ENCODE measurements around the gene VRK1. TPM values are rescaled to one million over a fixed set of nuclear protein-coding genes. Genes with fewer than 3 reads are reported as not detected.
"Not testable (repeated sequence)": the region's sequence is repeated elsewhere in the genome, so short reads cannot be mapped to it uniquely, and the experiment has no call there.

VRK1 gene
- total RNA-seq, 1 donor from 2014 or later, result 68.8 TPM

- intact Hi-C loops (cut with micrococcal nuclease), result no loop called here
These were observed 79.6 kb downstream of the VRK1 start for GRCh38 chr14:96876747-96877146.

GRCh38 chr14:96881713-96882112 lies 84.5 kb downstream of the VRK1 start:
- intact Hi-C loops (cut with micrococcal nuclease), result no loop called here

DNA sequence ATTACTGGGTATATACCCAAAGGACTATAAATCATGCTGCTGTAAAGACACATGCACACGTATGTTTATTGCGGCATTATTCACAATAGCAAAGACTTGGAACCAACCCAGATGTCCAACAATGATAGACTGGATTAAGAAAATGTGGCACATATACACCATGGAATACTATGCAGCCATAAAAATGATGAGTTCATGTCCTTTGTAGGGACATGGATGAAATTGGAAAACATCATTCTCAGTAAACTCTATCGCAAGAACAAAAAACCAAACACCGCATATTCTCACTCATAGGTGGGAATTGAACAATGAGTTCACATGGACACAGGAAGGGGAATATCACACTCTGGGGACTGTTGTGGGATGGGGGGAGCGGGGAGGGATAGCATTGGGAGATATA lies 86.8 kb downstream of the VRK1 start:
- intact Hi-C loops (cut with micrococcal nuclease), result not testable (repeated sequence)

DNA sequence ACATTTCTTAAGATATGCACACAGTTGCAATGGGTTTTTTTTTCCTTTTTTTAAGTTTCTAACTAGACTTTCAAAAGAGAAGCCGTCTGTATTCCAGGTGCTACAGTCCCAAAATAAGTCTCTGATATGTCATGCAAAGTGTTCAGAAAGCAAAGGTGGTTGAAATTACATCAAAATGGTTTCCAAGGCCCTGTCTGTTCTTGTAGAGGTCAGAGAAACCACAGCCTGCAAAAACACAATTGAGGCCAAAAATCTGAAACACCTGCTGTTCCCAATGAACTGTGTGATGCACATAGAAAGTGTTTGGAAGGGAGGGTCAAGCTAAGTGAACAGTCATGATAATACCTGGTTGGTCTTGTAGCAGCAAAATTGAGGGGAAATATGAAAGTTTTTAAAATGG lies 91.0 kb downstream of the VRK1 start:
- intact Hi-C loops (cut with micrococcal nuclease), result no loop called here

- intact Hi-C loops (cut with micrococcal nuclease), result no loop called here
These were observed 91.4 kb downstream of the VRK1 start for GRCh38 chr14:96888593-96888992.

- intact Hi-C loops (cut with micrococcal nuclease), result no loop called here
These were observed 91.9 kb downstream of the VRK1 start for GRCh38 chr14:96889091-96889490.

DNA sequence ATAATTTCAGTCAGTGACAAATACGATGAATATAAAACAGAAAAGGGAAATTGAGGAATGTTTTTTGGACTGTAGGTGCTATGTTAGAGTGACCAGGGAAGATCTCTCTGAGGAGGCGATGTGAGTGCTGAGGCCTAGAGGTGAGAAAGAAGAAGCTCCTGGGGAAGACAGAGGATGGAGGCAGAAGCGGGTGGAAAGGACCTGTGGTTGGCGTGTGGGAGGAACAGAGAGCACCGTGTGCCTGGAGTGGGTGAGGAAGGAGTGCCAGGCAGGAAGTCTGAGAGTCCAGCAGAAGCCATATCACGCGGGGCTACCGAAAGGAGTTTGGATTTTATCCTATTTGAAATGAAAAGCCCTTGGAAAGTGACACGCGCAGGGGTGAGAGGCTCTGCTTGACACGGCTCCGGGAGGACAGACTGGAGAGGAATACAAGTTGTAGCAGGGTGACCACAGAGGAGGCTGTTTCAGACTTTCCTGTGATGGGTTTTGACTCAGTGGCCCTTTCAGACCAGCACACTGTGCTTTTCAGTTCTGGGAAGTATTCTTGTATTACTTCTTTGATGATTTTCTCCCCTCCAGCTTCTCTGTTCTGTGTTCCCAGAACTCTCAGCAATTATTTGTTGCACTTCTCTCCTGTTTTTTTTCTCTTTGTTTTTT lies 96.9 kb downstream of the VRK1 start:
- intact Hi-C loops (cut with micrococcal nuclease), result no loop called here

GRCh38 chr14:96894966-96895365 lies 97.8 kb downstream of the VRK1 start:
- intact Hi-C loops (cut with micrococcal nuclease), result no loop called here

- intact Hi-C loops (cut with micrococcal nuclease), result no loop called here
These were observed 98.6 kb downstream of the VRK1 start for GRCh38 chr14:96895658-96896271.

DNA sequence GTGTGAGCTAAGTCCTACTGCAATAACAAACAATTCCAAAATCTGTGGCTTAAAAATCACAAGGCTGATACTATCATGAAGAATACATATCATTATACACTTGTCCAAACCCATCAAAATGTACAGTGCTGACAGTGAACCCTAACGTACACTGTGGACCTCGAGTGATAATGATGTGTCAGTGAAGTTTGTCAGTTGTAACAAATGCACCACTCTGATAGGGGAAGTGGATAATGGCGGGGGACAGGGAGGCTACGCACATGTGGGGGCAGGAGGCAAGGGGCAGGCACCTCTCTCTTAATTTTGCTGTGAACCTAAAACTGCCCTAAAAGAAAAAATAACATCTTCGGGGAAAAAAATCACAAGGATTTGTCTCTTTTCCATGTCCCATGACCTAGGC lies 100.0 kb downstream of the VRK1 start:
- intact Hi-C loops (cut with micrococcal nuclease), result no loop called here

- intact Hi-C loops (cut with micrococcal nuclease), result no loop called here
These were observed 104.0 kb downstream of the VRK1 start for GRCh38 chr14:96901227-96901626.

GRCh38 chr14:96902004-96902403 lies 104.8 kb downstream of the VRK1 start:
- intact Hi-C loops (cut with micrococcal nuclease), result no loop called here

DNA sequence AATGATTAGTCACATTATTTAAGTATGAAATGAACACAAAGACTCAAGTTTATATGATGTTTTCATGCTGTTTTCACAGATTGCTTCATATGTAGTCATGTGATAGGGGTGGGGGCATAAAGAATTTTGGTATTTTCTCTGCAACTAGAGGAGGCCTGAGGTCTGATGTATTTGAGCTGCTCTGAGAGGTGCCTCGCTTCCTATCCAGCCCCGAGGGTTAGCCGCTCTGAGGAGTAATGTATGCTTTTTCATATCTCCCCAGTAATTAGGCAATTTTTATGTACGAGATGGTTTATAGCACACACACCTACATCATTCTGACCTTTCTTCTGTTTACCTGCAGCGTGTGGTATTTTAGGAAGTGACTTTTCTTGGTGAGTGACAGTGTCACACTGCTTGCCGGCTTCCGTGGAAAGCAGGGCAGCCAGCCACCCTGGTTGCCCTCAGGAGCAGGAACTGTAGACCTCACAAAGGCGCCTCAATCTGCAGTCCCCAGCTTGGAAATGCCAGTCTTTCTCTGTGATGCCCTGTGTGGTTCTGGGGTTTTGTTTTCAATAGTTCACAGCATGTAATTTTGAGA lies 106.4 kb downstream of the VRK1 start:
- intact Hi-C loops (cut with micrococcal nuclease), result no loop called here

GRCh38 chr14:96904201-96904600 lies 107.0 kb downstream of the VRK1 start:
- intact Hi-C loops (cut with micrococcal nuclease), result no loop called here

GRCh38 chr14:96905065-96905464 lies 107.9 kb downstream of the VRK1 start:
- intact Hi-C loops (cut with micrococcal nuclease), result no loop called here

DNA sequence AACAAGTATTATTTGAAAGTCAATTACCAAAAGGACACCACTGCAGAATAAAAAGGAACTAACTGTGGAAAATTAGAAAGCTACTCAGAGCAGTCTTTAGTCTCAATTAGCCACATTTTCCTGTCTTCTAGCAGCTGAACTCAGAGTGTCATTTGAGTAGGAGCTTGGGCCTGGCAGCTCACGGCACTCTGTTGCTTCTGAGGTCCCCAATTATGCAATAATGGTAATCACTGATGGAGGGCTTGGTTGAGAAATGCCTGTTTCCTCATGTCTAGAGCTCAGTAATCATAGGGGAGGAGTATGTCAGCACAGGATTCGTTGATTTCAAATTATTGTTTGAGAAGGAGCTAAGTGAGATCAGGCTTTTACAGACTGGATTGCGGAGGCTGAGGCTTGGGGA lies 108.6 kb downstream of the VRK1 start:
- intact Hi-C loops (cut with micrococcal nuclease), result no loop called here

DNA sequence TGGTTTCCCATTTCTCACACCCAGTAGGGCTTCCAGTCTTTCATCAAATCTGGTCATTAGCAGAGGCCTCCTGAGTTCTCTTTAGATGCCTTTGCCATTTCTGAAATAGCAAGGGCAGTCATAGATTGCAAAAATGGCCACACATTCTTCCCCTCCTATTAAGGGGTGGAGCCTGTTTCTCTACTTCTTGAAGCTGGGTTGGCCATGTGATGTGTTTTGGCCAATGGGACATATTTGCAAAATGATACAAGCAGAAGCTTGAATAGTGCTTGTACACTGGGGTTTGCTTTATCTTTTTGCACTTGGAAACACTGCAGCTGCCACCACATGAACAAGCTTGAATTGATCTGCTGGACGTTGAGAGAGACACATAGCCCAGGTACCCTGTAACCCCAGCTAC lies 109.3 kb downstream of the VRK1 start:
- intact Hi-C loops (cut with micrococcal nuclease), result no loop called here

DNA sequence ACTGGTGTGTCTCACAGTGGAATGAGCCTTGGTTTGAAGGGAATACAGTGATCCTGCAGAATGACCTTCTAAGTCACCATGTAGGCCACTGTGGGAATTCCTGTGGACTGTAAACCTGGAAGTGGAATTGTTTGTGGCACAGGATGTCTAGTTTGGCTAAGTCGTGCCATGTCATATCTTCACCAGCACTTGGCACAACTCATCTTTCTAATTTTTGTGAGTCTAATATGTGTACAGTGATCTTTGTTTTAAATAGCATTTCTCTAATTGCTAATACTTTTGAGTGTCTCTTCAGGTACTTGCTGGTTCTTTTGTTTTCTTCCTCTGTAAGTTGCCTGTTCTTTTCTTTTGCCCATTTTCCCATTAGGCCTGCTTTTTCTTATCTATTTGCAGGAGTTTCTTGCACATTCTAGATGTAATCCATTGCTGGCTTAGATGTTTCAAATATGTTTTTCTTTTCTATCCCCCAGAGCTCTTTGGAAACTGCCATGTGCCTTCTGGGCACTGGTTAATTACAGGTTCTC lies 112.7 kb downstream of the VRK1 start:
- intact Hi-C loops (cut with micrococcal nuclease), result no loop called here

DNA sequence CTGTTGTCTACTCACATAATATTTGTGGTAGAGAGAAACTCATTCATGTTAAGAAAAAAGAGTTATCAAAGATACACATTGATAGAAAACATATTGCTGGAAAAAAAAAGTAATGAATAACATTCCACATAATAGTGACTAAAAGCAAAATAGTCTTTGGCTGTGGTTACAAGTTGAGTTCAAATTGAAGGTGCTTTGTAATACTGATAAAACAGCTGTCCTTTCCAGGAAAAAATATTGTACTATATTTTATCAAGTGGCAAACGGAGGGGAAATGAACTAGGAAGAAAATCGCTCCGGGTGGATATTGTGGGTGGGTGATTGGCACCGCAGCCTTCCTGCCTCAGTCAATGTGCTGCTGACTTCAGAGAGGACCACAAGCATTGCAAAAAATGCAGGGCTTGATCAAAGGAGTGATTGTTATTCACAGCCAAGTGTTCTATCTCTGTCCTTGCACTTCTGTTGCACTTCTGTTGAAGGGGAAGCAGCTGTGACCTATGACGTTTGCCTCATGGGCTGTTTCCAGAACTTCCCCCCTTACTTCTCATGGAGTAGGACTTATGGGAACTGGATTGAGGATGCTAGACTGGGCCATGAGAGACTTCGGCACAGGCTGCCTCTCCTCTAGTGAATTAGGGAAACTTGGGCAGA lies 114.4 kb downstream of the VRK1 start:
- intact Hi-C loops (cut with micrococcal nuclease), result no loop called here

DNA sequence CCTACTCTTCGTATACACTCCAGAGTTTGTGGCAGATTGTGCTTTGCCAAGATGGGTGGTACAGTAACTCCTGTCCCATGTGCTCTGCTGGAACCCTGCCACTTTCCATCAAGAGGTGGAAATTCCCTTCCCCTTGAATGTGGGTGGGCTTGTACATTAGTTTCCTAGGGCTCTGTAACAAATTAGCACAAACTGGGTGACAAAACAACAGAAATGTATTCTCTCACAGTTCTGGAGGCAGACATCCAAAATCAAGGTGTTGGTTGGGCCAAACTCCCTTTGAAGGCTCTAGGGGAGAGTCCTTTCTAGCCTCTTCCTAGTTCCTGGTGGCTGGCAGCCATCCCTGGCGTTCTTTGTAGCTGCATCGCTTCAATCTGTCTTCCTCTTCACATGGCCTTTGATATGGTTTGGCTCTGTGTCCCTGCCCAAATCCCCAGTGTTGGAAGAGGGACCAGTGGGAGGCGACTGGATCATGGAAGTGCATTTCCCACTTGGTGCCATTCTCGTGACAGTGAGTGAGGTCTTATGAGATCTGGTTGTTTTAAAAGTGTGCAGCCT lies 117.5 kb downstream of the VRK1 start:
- intact Hi-C loops (cut with micrococcal nuclease), result no loop called here

DNA sequence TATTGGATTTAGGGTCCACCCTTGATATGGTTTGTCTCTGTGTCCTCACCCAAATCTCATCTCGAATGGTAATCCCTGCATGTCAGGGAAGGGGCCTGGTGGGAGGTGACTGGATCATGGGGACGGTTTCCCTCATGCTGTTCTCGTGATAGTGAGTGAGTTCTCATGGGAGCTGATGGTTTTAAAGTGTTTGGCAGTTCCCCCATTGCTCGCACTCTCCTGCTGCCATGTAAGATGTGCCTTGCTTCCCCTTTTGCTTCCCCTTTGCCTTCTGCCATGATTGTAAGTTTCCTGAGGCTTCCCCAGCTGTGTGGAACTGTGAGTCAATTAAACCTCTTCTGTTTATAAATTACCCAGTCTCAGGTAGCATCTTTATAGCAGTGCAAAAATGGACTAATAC lies 118.3 kb downstream of the VRK1 start:
- intact Hi-C loops (cut with micrococcal nuclease), result no loop called here

- intact Hi-C loops (cut with micrococcal nuclease), result no loop called here
These were observed 119.6 kb downstream of the VRK1 start for GRCh38 chr14:96916751-96917150.
